Measurements from ENCODE around the gene ARHGAP25.

GRCh38 chr2:68831686-68832232, 97.1 kb downstream of the ARHGAP25 start:
- TF ChIP-seq, protein P1, sequence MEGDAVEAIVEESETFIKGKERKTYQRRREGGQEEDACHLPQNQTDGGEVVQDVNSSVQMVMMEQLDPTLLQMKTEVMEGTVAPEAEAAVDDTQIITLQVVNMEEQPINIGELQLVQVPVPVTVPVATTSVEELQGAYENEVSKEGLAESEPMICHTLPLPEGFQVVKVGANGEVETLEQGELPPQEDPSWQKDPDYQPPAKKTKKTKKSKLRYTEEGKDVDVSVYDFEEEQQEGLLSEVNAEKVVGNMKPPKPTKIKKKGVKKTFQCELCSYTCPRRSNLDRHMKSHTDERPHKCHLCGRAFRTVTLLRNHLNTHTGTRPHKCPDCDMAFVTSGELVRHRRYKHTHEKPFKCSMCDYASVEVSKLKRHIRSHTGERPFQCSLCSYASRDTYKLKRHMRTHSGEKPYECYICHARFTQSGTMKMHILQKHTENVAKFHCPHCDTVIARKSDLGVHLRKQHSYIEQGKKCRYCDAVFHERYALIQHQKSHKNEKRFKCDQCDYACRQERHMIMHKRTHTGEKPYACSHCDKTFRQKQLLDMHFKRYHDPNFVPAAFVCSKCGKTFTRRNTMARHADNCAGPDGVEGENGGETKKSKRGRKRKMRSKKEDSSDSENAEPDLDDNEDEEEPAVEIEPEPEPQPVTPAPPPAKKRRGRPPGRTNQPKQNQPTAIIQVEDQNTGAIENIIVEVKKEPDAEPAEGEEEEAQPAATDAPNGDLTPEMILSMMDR (IDR thresholded peaks at IDR 0.05 in 2 of 3, conservative IDR thresholded peaks at IDR 0.05 in 1 of 3; ENCODE audit: borderline replicate concordance in 1 of 3, insufficient read depth in 1 of 3, low read depth in 2 of 3, low read length in 2 of 3), result no peak
- TF ChIP-seq ZNF274 (IDR thresholded peaks at IDR 0.05; ENCODE audit: low read depth, low read length) (no peak), EZH2phosphoT487 (IDR thresholded peaks at IDR 0.05; ENCODE audit: borderline replicate concordance) (no peak)
